ENCODE measurements around the gene CD300E.
"Not testable (repeated sequence)": the region's sequence is repeated elsewhere in the genome, so short reads cannot be mapped to it uniquely, and the experiment has no call there.

CD300E gene, protein sequence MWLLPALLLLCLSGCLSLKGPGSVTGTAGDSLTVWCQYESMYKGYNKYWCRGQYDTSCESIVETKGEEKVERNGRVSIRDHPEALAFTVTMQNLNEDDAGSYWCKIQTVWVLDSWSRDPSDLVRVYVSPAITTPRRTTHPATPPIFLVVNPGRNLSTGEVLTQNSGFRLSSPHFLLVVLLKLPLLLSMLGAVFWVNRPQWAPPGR

DNA sequence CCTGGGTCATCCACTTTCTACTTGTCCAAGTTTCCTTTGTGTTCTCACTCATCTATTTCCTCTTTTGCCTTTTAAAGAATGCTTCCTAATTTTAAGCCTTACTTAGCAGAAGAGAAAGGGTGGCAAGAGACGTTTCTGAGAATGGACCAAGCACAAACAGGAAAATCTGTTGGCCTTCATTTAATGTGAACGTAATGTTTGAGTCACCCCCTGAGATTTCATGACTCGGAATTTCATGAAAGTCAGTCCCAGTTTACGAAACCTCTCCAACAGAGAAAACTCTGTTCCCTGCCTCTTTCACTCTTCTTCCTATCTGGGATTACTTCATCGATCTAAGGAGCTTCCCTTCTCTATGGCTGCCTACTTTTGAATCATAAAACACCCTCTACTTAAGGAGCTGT, at the start of gene CD300E:
Gene CD300E (minus strand): TSS at position 46 of the 401 bp plus-strand sequence. CDS start 117 bp downstream, outside the sequence.
- no peak for DNase-seq

DNA sequence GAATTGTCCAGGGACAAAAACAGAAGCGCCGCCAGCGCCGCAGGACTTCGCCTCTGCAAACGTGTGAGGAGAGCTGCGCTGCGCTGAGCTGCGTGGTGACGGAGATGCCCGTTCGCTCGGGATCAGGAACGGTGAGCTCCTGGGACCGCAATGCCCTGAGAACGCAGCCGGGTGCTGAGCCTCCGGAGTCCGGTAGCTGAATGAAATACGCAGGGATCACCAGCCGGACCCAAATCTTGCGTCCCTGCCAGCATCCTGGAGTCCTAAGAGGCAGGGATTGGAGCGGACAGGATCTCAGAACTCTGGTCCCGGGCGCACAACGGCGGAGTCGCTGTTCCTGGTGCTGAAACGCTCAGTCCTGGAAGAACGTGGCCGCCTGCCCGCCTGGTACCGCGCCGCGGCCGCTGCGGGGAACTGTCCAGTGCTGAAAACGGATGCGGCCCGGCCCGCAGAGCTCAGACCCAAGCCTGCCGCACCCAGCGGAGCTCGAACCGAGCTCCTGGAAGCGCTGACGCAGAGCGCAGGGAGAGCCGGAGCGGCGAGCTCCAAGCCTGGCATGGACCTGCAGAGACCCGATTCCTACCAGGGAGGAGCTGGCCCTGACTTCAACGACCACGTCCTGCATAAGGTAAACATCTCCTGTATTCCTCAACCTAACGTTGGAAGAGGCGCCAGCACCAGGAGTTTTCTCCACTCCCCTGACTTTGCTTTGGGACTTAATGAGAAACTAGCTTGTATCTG, 47.7 kb upstream of the CD300E start:
- DNase-seq = peak; percentile 75 to 76

DNA sequence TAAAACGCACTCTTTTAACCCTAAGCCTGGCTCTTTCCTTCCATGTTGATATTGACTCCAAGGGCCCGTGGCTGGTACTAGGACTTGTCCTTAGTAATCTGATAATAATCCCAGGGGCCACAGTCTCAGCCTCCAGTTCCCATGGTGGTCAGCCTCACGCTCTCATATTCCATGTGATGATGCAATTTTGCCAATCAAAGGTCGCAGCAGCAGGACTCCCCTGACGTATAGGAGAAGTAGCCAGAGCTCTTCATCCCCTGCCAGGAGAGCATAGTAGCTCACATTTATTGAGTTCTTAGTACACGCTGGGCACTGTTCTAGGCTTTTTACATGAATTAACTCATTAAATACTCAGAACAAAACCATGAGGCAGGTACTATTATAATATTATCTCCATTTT, 46.8 kb upstream of the CD300E start:
- DNase-seq = no peak

DNA sequence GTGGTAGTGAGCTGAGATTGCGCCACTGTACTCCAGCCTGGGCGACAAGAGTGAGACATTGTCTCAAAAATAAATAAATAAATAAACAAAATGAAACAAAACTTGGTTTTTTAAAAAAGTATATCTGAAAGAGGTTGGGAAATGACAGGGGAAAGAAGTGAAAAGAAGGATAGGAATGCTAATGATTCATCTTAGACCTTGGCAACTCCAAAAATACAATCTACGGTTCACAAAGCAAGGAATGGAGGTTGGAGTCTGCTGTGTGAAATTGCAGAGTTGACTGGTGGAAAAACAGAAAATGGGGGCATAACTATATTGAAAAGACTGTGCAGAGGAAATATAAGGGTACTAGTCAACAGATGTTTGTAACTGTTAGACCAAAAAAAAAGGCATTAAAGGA, 40.0 kb upstream of the CD300E start:
- DNase-seq = no peak

DNA sequence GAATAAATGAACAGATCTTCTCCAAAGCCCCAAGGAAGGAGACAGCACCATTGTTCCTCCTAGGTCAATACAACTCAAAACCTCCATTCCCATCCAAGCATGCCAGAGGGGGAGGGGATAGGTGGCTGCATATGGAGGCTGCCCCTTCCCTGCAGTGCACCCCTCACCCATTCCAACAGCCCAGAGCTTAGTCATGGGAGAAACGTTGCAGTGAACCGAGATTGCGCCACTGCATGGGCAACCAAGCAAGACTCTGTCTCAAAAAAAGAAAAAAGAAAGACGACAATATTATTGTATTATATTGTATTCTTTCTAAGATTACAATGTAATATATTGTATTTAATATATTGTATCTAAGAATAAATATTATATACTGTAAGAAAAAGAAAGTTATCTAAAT, 36.4 kb upstream of the CD300E start:
- no peak for DNase-seq

DNA sequence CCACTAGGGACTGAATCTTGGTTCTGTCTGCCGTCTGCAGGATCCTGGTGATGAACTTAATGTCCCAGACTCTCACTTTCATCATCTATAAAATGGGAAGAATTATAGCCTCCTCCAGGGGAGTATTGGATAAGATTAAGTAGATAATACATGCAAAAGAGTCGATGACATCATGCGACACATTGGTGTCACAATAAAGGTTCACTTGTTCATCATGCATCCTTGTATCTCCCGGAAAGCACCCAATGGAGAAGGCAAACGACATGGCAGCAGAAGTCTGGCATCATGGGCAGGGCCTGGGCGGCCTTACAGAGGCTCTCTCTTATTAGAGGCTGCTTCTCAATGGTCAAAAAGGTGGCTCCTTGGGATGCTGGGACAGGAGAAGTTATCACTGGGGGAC, 35.1 kb upstream of the CD300E start:
- no peak for DNase-seq

DNA sequence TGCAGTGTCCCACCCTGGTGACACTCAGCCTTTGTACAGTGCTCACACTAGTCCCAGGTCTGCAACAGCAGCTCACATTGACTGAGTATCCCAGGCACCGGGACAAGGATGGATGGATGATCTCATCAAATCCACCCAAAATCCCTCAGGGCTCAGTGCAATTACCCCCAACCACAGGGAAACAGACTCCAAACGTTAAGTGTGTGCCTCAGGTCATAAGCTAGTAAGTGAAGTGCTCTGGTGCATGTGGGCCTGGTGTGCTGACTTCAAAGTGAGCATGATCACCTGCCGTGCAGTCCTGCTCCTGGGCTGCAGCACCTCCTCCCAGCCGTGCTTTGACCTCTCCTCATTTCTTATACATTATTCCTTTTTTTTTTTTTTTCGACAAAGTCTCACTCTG, 31.2 kb upstream of the CD300E start:
- DNase-seq = no peak

DNA sequence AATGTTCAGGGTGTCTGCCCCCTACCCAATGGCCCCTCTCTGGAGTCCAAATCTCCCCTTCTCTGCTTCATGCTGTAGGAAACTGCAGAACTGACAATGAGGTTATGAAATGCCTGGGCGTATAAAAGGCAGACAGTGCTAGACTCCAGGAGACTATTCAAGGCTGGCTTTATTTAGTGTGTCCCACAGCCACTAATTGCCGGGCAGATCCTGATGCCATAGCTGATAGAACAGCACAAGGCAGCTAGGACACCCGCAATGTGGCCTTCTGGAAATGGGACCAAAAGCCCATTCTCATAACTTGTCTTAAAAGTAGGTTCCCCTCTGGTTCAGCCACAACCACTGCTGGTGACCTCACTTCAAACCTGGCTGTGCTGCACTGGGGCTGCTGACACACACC, 28.5 kb upstream of the CD300E start:
- DNase-seq = no peak

DNA sequence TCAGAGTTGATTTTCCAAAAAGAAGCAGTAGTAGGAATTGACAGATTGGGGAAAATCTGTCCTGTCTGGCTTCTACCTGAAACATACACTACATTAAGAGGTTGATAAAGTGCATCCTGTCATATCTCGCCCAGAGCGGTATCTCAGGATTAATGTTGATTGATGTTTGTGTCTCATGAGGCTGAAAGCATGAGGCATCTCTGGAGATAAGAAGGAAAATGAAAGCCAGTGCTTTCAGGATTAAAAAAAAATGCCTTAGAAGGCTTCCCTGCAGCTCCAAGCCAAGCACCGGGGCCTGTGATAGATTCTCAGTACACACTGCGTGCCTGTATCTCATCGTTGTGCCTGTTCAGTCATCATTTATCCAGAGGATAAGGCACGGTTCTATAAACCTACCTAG, 26.4 kb upstream of the CD300E start:
- DNase-seq = no peak

DNA sequence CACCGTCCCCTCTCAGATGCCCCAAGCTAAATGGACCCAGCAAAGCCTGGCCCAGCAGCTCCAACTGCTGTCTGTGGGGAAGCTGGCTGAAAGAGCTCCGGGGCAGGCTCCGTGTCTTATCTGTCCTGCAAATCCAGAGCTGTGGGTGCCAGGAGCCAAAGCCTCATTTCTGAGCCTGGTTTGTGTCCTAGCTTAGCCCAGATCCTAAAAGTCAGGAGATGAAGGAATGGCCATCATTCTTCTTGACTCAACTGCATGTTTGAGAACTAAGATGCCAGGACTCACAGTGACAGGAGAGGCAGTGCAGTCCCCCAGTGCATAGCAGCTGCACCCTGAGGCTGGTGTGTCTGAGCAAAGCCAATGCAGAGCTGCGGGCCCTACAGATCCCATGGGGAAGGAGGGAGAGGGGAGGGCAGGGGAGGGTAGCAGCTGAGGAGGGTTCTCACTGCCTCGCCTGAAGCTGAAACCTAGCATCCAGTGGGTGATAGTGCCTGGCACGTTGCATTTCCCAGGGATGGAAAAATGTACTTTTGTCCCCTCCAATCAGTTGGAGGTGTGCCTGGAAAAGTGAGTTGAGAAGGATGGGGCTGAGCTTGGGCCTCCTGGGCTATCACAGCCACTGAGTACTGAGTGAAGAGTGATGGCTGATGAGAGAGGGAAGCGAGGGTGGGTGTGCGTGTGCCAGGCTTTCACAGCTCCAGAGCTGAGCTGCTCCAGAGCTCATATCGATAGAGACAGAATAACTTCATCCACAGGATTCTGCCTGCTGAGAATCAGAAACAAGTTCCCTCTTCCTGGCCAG, 24.5 kb upstream of the CD300E start:
- no peak for DNase-seq

DNA sequence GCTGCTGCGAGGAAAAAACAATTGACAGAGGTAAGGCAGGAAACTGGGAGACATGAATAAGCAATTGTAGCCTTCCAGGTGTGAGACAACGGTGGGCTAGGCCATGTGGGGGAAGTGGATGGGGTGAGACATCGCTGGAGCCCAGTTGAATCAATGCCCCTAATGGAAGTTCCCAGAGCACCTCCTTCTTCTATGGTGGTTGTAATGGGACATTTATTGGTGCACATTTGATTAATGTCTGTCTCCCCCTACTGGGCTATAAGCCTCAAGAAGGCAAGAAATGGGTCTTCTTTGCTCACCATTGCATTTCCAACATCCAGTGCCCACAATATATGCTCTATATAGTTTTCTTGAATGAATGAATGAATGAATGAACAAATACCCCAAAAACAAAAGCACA, 22.7 kb upstream of the CD300E start:
- no peak for DNase-seq

DNA sequence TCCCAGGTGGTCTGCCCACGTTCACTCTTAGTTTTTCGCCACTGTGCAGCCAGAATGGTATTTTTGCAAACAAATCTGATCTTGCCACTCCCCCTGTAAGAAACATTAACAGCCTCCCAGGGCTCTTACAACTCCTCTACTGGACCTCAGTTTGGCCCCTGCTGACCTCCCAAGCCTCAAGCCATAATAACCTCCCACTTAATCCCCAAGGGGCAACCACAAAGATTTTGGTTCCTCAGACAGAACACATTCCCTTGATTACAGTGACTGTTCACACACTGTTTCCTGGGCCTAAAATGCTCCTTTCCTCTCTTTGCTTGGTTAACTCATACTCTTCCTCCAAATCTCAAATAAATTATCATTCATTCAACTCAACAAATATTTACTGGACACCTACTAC, 21.5 kb upstream of the CD300E start:
- DNase-seq = no peak

DNA sequence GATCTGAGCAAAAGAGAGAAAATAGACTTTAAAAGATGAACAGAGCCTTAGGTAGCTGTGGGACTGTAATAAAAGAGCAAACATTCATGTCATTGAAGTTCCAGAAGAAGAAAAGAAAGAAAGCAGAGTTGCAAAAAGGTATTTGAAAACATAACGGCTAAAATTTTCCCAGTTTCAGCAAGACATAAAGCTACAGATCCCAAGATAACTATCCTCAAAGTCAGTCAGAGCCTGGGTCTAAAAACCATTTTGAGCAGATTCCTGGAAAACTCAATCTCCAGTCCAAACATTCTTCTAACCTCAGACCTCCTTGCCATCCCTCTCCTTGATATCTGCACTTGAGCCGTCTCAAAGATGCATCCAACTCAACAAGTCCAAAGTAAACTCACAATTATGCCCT, 20.9 kb upstream of the CD300E start:
- DNase-seq = no peak

DNA sequence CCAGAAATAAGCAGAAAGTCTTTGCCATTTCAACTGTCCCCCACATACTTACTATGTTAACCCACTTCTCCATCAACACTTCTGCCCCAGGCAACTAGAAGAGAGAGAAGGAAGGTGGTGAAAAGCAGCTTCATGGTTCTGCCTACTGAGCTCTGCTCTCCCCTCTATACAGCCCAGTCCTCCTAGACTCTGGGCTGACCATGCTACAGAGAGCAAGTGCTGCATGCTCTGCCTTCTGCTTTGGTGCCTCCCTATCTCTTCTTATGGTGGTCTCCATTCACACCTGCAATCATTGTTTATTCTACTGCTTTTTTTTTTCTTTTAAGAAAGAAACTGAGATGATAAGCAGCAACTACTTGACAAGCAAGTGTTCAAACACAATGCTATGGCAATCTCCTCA, 20.3 kb upstream of the CD300E start:
- no peak for DNase-seq

DNA sequence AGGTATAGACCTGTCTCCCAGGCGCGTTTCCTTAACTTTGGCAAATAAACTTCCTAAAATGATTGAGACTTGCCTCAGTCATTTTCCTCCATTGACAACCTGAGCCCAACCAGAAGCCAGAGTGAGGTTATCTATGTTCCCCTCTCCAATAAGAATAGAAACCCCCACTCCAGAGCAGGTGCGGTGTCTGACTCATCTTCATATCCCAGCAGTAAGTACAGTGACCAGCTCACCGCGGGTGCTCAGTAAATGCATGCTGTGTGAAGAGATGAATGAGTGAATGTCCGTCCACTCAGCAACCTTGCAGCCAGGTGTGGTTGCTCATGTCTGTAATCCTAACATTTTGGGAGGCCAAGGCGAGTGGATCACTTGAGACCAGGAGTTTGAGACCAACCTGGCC, 19.5 kb upstream of the CD300E start:
- DNase-seq = no peak

DNA sequence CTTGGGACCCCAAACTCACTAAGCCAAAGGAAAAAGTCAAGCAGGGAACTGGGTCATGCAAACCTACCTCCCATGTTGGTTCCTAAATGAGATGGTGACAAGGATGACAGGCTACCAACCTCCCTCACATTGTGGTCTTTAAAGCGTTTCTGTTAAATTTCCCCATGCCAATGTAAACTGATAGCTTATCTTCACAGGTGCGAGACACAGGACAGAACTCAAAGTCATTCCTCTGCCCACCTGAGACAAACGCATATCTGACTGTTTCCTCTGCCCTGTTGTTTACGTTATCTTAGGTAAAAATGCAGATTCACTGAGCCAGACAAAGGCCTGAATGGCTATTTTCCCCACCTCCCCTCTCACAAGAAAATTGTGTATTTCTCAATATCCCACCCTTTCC, 19.0 kb upstream of the CD300E start:
- no peak for DNase-seq

DNA sequence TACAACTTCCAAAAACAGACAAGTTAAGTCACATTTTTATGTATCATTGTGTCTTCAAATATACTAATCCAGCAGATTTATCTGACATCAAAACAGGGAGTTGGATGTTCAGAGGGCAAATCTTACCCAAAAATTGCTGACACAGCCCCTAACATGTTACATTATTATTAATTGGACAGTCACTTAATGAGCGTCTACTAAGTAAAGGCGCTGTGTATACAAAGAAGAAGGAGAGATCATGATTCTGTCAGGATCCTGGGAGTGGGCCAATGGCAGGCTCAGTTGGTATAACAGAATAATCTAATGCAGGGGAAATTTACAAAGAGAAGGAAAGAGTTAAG, 18.4 kb upstream of the CD300E start:
- no peak for DNase-seq

DNA sequence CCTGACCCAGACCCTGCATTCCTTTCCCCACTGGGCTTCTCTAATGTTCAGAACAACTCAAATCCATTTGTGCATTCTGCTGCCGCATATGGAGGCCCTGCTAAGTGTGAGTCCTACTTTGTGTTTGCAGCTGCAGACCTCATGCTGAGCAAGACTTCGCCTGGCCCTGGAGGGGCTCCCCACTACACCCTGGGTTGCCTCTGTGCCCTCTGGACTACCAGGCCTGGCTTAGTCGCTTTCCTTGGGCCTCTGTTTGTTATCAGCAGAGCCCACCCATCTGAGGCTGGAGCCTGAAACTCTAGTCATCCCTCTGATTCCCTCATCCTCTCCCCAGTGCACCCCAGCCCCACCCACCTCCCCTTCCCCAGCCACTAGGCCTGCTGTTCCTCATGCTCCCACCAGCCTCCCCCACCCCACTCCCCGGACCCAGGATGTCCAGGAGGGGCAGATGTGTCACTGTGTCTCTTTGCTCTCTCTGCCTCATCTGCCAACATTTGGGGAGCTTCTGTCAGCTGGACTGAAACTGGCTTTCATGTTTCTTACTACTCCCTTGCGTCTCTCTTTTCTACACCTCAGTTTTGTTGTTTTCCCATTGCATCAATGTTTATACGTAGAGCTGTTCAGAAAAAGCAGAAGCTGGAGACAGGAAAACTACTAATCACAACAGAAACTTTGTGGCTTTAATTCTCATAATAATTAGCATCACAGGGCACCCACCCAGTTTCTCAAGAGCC, 17.9 kb upstream of the CD300E start:
- no peak for DNase-seq

DNA sequence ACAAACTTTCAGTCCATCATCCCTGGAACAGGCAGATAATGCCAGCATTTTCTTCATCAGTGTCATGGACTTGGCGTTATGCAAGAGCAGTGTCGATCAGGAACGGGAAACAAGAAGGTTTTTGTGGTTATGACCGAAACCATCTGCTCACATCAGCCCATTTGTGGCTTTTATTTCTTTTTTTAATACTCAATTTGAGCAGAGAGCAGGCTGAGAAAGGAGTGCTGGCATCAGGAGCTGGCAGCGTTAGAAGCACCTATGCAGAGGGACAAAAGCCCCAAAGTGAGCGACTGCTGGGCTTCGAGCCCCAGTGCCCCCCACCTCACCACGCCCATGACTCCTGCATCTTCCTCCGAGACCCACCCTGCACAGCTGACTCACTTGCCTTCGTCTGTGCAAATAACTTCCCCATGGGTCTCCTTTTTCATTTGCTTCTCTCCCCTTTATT, 16.2 kb upstream of the CD300E start:
- DNase-seq = no peak

DNA sequence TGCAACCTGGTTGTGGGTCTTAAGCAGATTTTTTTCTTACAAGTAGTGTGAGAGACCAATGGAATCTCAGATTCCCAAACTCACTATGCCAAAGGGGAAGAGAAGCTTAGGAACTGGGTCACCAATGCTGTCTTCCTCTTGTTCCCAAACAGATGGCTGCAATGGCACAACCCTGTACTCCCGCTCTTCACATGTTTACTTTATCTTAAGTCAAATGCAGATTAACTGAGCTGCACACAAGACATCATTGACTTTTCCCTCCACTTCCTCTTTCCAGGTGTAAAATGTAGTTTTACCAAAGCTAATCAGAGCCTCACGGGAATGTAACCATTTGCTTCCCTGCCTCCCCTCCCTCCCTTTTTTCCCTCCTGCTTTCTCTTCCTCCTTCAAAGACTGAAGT, 14.4 kb upstream of the CD300E start:
- DNase-seq = no peak

DNA sequence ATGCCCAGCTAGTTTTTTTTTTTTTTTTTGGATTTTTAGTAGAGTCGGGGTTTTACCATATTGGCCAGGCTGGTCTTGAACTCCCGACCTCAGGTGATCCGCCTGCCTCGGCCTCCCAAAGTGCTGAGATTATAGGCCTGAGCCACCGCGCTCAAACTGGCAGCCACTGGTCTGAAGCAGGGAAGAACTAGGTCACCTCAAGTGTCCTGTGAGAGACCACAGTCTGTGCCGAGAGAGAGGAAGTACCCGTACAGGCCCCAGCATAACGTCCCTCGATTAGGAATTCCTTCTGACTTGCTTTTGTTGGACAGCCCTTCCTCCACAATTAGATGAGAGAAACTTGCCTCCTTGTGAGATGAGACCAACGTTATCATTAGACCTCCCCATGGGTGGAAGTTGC, 13.7 kb upstream of the CD300E start:
- no peak for DNase-seq

DNA sequence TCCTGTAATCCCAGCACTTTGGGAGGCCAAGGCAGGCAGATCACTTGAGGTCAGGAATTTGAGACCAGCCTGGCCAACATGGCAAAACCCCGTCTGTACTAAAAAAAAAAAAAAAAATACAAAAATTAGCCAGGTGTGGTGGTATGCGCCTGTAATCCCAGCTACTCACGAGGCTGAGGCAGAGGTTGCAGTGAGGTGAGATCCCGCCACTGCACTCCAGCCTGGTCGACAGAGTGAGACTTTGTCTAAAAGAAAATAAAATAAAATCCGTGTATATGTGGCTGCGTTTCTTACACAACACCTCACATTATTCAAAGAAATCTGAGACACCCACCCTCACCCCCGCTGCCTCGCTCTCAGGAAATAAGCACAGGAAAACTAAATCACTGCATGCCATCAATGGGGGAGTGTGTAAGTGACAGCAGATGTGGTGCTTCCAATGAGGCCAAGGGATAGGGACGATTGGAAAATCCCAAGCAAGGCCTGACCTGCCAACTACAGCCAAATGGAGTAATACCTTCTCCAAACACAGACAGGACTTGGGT, 13.1 kb upstream of the CD300E start:
- not testable (repeated sequence) for DNase-seq

DNA sequence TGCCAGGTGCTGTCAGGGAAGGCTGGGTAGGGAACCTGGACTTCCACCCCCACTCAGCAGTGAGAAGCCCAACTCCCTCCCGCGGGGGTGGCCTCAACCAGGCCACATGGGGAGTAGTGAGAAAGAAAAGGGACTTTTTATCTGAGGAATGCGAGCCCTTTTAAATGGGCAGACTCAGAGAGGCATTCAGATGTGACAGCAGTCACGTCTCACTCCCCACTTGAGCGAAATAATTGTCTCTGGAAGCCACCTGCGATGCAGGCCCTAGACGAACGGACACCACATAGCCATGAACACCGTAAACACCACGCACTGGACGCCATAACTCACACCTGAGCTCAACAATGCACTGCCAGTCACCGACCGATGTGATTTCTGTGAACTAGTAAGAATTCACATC, 11.9 kb upstream of the CD300E start:
- no peak for DNase-seq
